Epithelial cell of proximal tubule (primary cell): ENCODE data around the gene DOCK1. TPM values are rescaled to one million over a fixed set of nuclear protein-coding genes. Genes with fewer than 3 reads are reported as not detected.

Experiments
- DNase-seq: peaks from one replicate; pipeline ENCODE4 v3.0.0-alpha.2; 2011; ENCODE audit warnings: low read depth
- H3K4me3 ChIP-seq: 2 replicates; pipeline ENCODE4 v1.5.1; 2011; ENCODE audit warnings: low read depth, mild to moderate bottlenecking, low read length
- CTCF ChIP-seq: conservative IDR thresholded peaks from 2 replicates; pipeline ENCODE4 v1.5.1; 2012; ENCODE audit warnings: low read depth, mild to moderate bottlenecking, low read length
- total RNA-seq: library from RNA; depleted of rRNA; stranded (reverse); fragments of >200 nt; gene quantifications from 2 replicates; pipeline ENCODE4 v1.2.3, GENCODE V29; 2015

The DOCK1 gene
- total RNA-seq, 1 donor from 2014 or later, result 31.9 TPM

DNA sequence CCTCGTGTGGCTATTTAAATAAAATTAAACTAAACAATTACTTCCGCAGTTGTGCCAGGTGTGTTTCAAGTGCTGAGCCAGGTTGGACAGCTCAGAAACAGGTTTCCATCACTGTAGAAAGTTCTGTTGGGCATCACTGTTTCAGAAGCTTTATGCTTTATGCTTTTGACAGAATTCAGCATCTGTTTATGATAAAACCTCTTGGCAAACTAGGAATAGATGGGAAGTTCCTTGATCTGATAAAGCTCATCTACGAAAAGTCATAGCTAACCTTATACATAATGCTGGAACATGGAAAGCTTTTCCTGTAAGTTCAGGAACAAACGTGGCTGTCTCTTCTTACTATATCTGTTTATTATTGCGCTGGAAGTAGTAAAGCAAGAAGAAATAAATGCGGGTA lies 143.4 kb downstream of the DOCK1 start:
- DNase-seq, result no peak
- TF ChIP-seq CTCF, result no peak
- no peak overlapping the region for H3K4me3 ChIP-seq

- no peak overlapping the region for H3K4me3 ChIP-seq
- TF ChIP-seq CTCF, result no peak
Observed at GRCh38 chr10:127052001-127052400, 146.8 kb downstream of the DOCK1 start.

DNA sequence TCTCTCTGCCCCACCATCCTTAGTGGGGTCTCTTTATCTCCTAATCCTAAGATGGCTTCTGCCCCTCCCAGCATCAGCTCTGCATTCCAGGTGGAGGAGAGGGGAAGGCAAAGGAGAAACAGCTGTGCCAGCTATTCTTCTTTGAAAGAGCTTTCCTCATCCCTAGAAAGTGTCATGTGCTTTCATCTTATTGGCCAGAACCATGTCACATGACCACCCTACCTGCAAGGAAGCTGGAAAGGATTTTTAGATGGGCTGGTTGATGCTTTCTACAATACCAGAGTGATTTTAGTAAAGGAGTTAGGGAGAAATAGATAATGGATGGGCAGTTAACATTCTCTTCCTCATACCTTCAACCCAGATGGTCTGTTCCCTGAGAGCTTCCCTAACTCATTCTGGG lies 150.0 kb downstream of the DOCK1 start:
- TF ChIP-seq CTCF, result no peak
- no peak overlapping the region for H3K4me3 ChIP-seq
- no peak for DNase-seq

More at GRCh38 chr10:127052001-127052400, 146.8 kb downstream of the DOCK1 start:
- DNase-seq, result no peak

DNA sequence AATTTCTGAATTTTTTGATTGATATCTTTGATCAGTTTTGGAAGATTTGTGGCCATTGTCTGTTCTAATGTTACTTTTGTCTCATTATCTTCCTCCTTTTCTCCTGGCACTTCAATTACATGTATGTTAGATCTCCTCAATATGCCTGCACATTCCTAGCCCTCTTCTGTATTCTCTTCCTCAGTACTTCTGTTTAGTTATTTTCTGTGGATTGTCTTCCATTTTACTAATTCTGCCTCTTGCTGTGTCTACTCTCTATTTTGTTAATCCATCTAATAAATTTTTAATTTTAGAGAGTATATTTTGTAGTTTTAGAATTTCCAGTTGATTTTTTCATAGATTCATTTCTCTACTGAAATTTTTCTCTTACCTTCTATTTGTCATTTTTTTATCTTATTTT lies 154.1 kb downstream of the DOCK1 start:
- no peak for DNase-seq
- H3K4me3 ChIP-seq, result no peak overlapping the region
- no peak for TF ChIP-seq CTCF

GRCh38 chr10:127063762-127064161 lies 158.5 kb downstream of the DOCK1 start:
- no peak for DNase-seq
- H3K4me3 ChIP-seq, result no peak overlapping the region
- no peak for TF ChIP-seq CTCF

GRCh38 chr10:127064474-127064873 lies 159.2 kb downstream of the DOCK1 start:
- no peak overlapping the region for H3K4me3 ChIP-seq
- no peak for TF ChIP-seq CTCF
- no peak for DNase-seq

DNA sequence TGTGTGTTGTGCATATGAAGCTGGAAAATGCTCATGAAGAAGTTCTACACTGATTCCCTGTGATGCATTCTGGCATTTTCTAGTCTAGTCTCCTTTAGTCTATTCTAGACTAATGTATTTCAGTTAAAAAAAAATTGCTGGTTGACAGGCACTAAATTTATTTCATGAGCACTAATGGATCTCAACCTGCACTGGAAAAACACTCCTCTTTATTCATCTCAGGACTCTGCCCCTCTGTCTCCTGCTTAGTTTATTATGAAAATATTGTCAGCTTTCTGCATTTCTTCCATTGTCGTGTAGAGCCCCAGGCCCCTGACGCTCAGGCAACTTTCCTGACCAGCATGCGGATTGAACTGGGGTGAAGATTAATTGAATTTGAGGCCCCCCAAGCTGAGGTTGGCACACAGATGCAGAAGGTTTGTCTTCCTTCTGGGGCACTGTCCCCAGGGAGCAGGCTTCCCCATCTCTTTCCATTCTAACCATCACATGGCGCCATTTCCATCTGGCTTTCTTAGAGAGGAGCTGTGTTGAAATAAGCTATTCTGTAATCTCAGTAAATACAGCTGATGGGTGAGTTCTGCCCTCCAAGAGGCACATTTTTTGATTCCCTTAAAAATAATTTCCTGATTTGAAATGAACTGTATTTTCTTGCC lies 162.4 kb downstream of the DOCK1 start:
- TF ChIP-seq CTCF, result no peak
- DNase-seq, result no peak
- no peak overlapping the region for H3K4me3 ChIP-seq
